AG08395 (cell line): ENCODE measurements around the gene TCAP.
"Not testable (repeated sequence)": the region's sequence is repeated elsewhere in the genome, so short reads cannot be mapped to it uniquely, and the experiment has no call there.

ENCODE experiments used
- DNase-seq: peaks from one replicate; pipeline ENCODE4 v3.0.0; 2012; ENCODE audit warnings: mixed read lengths, low spot score

The TCAP gene

GRCh38 chr17:39705786-39706348, 40.7 kb downstream of the TCAP start:
- DNase-seq = no peak

DNA sequence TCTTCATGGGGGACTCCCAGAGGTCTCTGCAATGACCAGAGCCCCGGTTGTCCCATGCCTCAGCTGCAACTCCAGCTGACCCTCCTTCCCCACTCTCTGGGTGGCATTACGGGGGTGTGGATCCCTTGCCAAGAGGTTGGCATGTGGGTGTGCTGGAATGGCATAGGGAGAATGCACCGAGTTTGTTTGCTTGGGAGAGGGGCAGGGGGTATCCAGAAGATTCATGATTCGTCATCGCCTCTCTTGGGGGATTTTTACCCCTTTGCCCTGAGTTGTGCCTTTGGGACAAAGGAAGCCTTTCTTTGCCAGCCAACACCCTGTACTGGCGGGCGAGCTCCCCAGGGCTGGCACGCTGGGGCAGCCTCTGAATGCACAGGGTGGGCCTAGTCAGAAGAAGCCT, 41.2 kb downstream of the TCAP start:
- DNase-seq = no peak

DNA sequence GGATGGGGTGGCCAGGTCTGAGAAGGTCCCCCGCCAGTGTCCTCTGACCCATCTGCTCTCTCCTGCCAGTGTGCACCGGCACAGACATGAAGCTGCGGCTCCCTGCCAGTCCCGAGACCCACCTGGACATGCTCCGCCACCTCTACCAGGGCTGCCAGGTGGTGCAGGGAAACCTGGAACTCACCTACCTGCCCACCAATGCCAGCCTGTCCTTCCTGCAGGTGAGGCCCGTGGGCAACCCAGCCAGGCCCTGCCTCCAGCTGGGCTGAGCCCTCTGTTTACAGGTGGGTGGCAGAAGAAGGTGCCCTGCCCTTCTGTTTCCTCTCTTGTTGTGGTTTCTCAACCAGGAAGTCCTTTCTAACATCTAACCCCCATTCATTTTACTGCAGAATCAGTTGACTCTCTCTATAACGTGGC, 41.8 kb downstream of the TCAP start:
- no peak for DNase-seq

GRCh38 chr17:39709319-39709997, 44.3 kb downstream of the TCAP start:
- no peak for DNase-seq

DNA sequence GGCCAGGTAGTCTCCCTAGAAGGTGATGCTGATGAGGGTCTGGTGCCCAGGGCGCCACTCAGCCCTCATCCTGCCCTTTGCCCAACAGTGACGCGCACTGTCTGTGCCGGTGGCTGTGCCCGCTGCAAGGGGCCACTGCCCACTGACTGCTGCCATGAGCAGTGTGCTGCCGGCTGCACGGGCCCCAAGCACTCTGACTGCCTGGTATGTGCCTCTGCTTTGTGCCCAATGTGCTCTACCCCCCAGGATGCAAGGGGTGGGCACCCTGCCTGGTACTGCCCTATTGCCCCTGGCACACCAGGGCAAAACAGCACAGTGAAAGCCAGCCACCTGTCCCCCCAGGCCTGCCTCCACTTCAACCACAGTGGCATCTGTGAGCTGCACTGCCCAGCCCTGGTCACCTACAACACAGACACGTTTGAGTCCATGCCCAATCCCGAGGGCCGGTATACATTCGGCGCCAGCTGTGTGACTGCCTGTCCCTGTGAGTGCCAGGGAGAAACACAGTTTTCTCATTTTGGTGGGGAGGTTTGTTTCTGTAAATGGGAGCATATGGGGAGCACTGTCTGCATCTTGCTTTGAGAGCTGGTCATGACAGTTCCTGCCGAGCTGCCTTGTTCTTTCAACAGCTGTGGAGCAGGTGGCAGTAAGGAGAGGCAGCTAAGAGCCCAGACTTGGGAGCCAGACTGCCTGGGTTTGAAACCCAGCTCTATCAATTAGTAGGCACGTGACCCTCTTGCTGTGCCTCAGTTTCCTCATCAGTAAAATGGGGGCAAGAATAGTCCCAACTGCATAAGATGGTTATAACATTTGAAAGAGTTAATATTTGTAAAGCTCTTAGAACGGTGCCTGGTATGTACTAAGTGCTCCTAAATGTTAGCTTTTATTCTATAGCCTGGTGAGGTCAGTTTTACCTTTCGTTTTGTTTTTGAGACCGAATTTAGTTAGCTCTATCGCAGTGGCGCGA, 45.1 kb downstream of the TCAP start:
- no peak for DNase-seq

DNA sequence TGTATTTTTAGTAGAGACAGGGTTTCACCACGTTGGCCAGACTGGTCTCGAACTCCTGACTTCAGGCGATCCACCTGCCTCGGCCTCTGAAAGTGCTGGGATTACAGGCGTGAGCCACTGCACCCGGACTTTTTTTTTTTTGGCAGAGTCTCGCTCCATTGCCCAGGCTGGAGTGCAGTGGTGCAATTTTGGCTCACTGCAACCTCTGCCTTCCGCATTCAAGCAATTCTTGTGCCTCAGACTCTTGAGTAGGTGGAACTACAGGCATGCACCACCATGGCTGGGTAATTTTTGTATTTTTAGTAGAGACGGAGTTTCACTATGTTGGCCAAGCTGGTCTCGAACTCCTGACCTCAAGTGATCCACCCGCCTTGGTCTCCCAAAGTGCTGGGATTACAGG, 45.9 kb downstream of the TCAP start:
- not testable (repeated sequence) for DNase-seq

GRCh38 chr17:39711851-39712250, 46.7 kb downstream of the TCAP start:
- no peak for DNase-seq

- no peak for DNase-seq
Measured at GRCh38 chr17:39714234-39714633, 49.1 kb downstream of the TCAP start.

DNA sequence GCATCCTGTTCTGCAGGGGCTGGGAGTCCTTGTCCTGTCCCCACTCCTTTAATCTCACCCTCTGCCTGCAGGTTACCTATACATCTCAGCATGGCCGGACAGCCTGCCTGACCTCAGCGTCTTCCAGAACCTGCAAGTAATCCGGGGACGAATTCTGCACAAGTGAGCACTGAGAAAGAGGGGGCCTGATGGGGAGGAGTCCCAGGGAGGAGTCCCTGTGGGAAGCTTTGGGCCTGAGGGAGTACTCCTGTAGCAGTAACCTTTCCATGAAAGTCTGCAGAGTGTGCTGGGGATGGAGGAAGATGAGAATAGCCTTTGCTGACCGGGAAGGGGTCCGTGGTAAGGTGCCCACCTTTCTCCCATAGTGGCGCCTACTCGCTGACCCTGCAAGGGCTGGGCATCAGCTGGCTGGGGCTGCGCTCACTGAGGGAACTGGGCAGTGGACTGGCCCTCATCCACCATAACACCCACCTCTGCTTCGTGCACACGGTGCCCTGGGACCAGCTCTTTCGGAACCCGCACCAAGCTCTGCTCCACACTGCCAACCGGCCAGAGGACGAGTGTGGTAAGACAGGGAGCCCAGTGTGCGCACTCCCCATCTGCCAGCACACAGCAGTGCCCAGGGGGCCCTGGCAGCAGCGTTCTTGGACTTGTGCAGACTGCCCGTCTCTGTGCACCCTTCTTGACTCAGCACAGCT, 50.4 kb downstream of the TCAP start:
- DNase-seq = no peak
